ENCODE measurements around the gene DMD. TPM values are rescaled to one million over a fixed set of nuclear protein-coding genes. Genes with fewer than 3 reads are reported as not detected.

The DMD gene
- total and polyA plus RNA-seq, 2 of the 8 experiments (the other 6 are each of a cell fraction or from before 2014, with no cell fraction given) = 4.8 to 7.4 TPM

GRCh38 chrX:32839781-32840180 is 371.6 kb downstream of the DMD start:
- Histone ChIP-seq H2AFZ (ENCODE audit: low read length) (no peak overlapping the region), H2BK5ac (ENCODE audit: low read depth, low read length) (no peak overlapping the region), H3K9ac (replicated peaks in 1 of 4; ENCODE audit: extremely low read depth in 1 of 4, low read depth in 3 of 4, low read length in 3 of 4) (no peak overlapping the region), H3K9me3 (ENCODE audit: insufficient read depth in 2 of 2, low read depth in 1 of 2, low read length in 1 of 2) (no peaks in the 10 kb centered on the region), H3K4me3 (ENCODE audit: extremely low read depth in 1 of 4, insufficient read depth in 2 of 4, low read depth in 3 of 4, low read length in 4 of 4) (no peak overlapping the region), H3K4me2 (ENCODE audit: insufficient read depth in 1 of 2, low read depth in 2 of 2, low read length in 2 of 2) (no peak overlapping the region), H4K20me1 (replicated peaks in 1 of 2; ENCODE audit: control insufficient read depth in 1 of 2, insufficient read depth in 2 of 2, low read length in 2 of 2) (no peaks in the 10 kb centered on the region), H3K4me1 (replicated peaks in 1 of 4; ENCODE audit: control insufficient read depth in 3 of 4, insufficient read depth in 4 of 4, low read length in 3 of 4) (no peaks in the 10 kb centered on the region), H2BK20ac (ENCODE audit: low read length) (no peak overlapping the region), H4K5ac (ENCODE audit: insufficient read length, low read depth, low read length) (no peak overlapping the region), H3K23me2 (ENCODE audit: low read depth, low read length) (no peaks in the 10 kb centered on the region), H3K56ac (replicated peaks; ENCODE audit: insufficient read length, low read depth, low read length) (no peak overlapping the region), H3K79me2 (ENCODE audit: control insufficient read depth in 1 of 2, insufficient read depth in 2 of 2, low read length in 2 of 2) (no peaks in the 10 kb centered on the region), H3K27me3 (replicated peaks in 1 of 4; ENCODE audit: control insufficient read depth in 3 of 4, extremely low read depth in 1 of 4, insufficient read depth in 3 of 4, low read length in 3 of 4) (no peaks in the 10 kb centered on the region), H3K36me3 (ENCODE audit: control insufficient read depth in 2 of 4, insufficient read depth in 4 of 4, low read length in 3 of 4) (no peaks in the 10 kb centered on the region), H4K91ac (replicated peaks; ENCODE audit: insufficient read length, low read length) (no peak overlapping the region), H2BK120ac (replicated peaks; ENCODE audit: low read depth, low read length) (no peak overlapping the region), H3K4ac (replicated peaks; ENCODE audit: insufficient read length, low read depth, low read length) (no peak overlapping the region), H2AK5ac (ENCODE audit: low read depth, low read length) (no peak overlapping the region), H3K79me1 (ENCODE audit: low read depth, low read length) (no peaks in the 10 kb centered on the region), H3K14ac (ENCODE audit: insufficient read length) (no peak overlapping the region), H3K18ac (ENCODE audit: extremely low read depth, low read length) (no peak overlapping the region), H2BK12ac (ENCODE audit: low read depth, low read length) (no peak overlapping the region), H3K23ac (ENCODE audit: insufficient read length) (no peak overlapping the region), H3K27ac (ENCODE audit: low read depth, low read length) (no peak overlapping the region), H2BK15ac (ENCODE audit: low read length) (no peak overlapping the region), H4K8ac (ENCODE audit: extremely low read depth, insufficient read depth, low read length) (no peak overlapping the region)
- CTCF ChIA-PET (ENCODE audit: partially characterized antibody) = no interaction called here
- 85% methylated on average over 3 of the region's 6 CpGs; no CpG with 5 or more reads in 1 of the 2 experiments for WGBS, 2 experiments (ENCODE audit: extremely low coverage in 1 of 2, insufficient coverage in 1 of 2, insufficient read length in 1 of 2, insufficient replicate concordance in 2 of 2, low coverage in 1 of 2, low lambda C conversion rate in 2 of 2, missing lambda C conversion rate in 1 of 2)
- POLR2A ChIA-PET (ENCODE audit: partially characterized antibody) = no interaction called here
- no peak for DNase-seq (ENCODE audit: low read depth in 1 of 2, low spot score in 2 of 2)
- no peak for FAIRE-seq
- TF ChIP-seq, protein P1, sequence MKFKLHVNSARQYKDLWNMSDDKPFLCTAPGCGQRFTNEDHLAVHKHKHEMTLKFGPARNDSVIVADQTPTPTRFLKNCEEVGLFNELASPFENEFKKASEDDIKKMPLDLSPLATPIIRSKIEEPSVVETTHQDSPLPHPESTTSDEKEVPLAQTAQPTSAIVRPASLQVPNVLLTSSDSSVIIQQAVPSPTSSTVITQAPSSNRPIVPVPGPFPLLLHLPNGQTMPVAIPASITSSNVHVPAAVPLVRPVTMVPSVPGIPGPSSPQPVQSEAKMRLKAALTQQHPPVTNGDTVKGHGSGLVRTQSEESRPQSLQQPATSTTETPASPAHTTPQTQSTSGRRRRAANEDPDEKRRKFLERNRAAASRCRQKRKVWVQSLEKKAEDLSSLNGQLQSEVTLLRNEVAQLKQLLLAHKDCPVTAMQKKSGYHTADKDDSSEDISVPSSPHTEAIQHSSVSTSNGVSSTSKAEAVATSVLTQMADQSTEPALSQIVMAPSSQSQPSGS (IDR thresholded peaks at IDR 0.05; ENCODE audit: low read length) = no peak
- TF ChIP-seq SIRT6 (IDR thresholded peaks at IDR 0.05; ENCODE audit: low read length) = no peak
- TF ChIP-seq NRF1 (IDR thresholded peaks at IDR 0.05; ENCODE audit: low read depth, low read length) = no peak
- TF ChIP-seq CHD2 (IDR thresholded peaks at IDR 0.05; ENCODE audit: low read length) = no peak
- TF ChIP-seq CBX8 (IDR thresholded peaks at IDR 0.05; ENCODE audit: borderline replicate concordance, low read depth, low read length) = no peak
- no peak for TF ChIP-seq TBP (IDR thresholded peaks at IDR 0.05; ENCODE audit: low read depth, low read length)
- no peak for TF ChIP-seq HDAC6 (IDR thresholded peaks at IDR 0.05; ENCODE audit: low read depth, low read length)
- no peak for TF ChIP-seq TAF1 (IDR thresholded peaks at IDR 0.05; ENCODE audit: low read depth, low read length)
- TF ChIP-seq, protein P2, sequence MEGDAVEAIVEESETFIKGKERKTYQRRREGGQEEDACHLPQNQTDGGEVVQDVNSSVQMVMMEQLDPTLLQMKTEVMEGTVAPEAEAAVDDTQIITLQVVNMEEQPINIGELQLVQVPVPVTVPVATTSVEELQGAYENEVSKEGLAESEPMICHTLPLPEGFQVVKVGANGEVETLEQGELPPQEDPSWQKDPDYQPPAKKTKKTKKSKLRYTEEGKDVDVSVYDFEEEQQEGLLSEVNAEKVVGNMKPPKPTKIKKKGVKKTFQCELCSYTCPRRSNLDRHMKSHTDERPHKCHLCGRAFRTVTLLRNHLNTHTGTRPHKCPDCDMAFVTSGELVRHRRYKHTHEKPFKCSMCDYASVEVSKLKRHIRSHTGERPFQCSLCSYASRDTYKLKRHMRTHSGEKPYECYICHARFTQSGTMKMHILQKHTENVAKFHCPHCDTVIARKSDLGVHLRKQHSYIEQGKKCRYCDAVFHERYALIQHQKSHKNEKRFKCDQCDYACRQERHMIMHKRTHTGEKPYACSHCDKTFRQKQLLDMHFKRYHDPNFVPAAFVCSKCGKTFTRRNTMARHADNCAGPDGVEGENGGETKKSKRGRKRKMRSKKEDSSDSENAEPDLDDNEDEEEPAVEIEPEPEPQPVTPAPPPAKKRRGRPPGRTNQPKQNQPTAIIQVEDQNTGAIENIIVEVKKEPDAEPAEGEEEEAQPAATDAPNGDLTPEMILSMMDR (IDR thresholded peaks at IDR 0.05; ENCODE audit: control extremely low read depth in 1 of 3, insufficient read depth in 1 of 3, low read depth in 1 of 3, low read length in 3 of 3) = no peak
- TF ChIP-seq KDM1A (IDR thresholded peaks at IDR 0.05; ENCODE audit: borderline replicate concordance, low read length) = no peak
- TF ChIP-seq CEBPB (IDR thresholded peaks at IDR 0.05; ENCODE audit: low read depth, low read length) = no peak

Data from H1 (cell line).